B cell (primary cell): Measurements from ENCODE around the gene CNST. TPM values are rescaled to one million over a fixed set of nuclear protein-coding genes. Genes with fewer than 3 reads are reported as not detected.

Experiments
- ATAC-seq: fragments of 200-7000 bp; cut with Tn5 transposase; one replicate; pipeline ENCODE4 v1.10.0; 2021; ENCODE audit warnings: low read depth, mild to moderate bottlenecking, moderate number of reproducible peaks, moderate library complexity
- CTCF ChIA-PET: fragments of 350-600 bp; sonication (Branson Sonifier 250); formaldehyde crosslinking; loops from one replicate; lab custom pipeline; 2021; ENCODE audit warnings: antibody characterized with exemption, inconsistent platforms; lab: Charles Lee
- POLR2A ChIA-PET: fragments of 350-600 bp; sonication (Branson Sonifier 250); formaldehyde crosslinking; loops from one replicate; lab custom pipeline; 2021; ENCODE audit warnings: antibody characterized with exemption; lab: Charles Lee
- DNase-seq: peaks from one replicate; pipeline ENCODE4 v3.0.0; 2013
- H2AFZ ChIP-seq: 2 replicates; pipeline ENCODE4 v1.6.1; 2012; ENCODE audit warnings: mild to moderate bottlenecking, low read depth, low read length; ENCODE audit not compliant: insufficient read depth, poor library complexity, severe bottlenecking
- H3K27ac ChIP-seq, 2 donors: 1 replicate in 1 of 2; 2 replicates in 1 of 2; pipeline ENCODE4 v1.5.1; 2012 to 2013; ENCODE audit warnings: low read length in 2 of 2, mild to moderate bottlenecking in 2 of 2, moderate library complexity in 1 of 2
- H3K27me3 ChIP-seq, 4 experiments: fragments of 200-600 bp in 1 of 4; sonication (generic) in 1 of 4; replicated peaks in 1 of 4; 1 replicate in 2 of 4; 2 replicates in 2 of 4; pipeline versions ENCODE4 v1.6.1 to v1.7.0; 2013 to 2016; ENCODE audit warnings: low read length in 3 of 4, mild to moderate bottlenecking in 2 of 4, mixed read lengths in 1 of 4, moderate library complexity in 1 of 4; ENCODE audit not compliant: insufficient read depth in 4 of 4, control insufficient read depth in 3 of 4; ENCODE audit errors: control extremely low read depth in 1 of 4
- H3K36me3 ChIP-seq, 2 experiments: replicated peaks in 1 of 2; 1 replicate in 1 of 2; 2 replicates in 1 of 2; pipeline versions ENCODE4 v1.6.1 to v1.7.1; 2013; ENCODE audit warnings: low read length in 1 of 2; ENCODE audit not compliant: insufficient read depth in 2 of 2, control insufficient read depth in 1 of 2; ENCODE audit errors: control extremely low read depth in 1 of 2, extremely low read depth in 1 of 2
- H3K4me1 ChIP-seq, 2 donors: fragments of 200-600 bp in 1 of 2; sonication (generic) in 1 of 2; 1 replicate in 1 of 2; 2 replicates in 1 of 2; pipeline versions ENCODE4 v1.5.1 to v1.6.1; 2013 to 2017; ENCODE audit warnings: low read length in 2 of 2; ENCODE audit not compliant: control insufficient read depth in 2 of 2, insufficient read depth in 2 of 2
- H3K4me2 ChIP-seq: replicated peaks from 2 replicates; pipeline ENCODE3; 2012; ENCODE audit warnings: mild to moderate bottlenecking, low read depth, low read length; ENCODE audit not compliant: poor library complexity, severe bottlenecking
- H3K4me3 ChIP-seq, 5 experiments: fragments of 200-600 bp in 1 of 5; sonication (generic) in 1 of 5; 1 replicate in 3 of 5; 2 replicates in 2 of 5; pipeline versions ENCODE4 v1.5.1 to v1.7.0; 2011 to 2016; ENCODE audit warnings: low read length in 4 of 5, mild to moderate bottlenecking in 4 of 5, low read depth in 2 of 5, control low read depth in 1 of 5, moderate library complexity in 1 of 5; ENCODE audit not compliant: insufficient read depth in 1 of 5; ENCODE audit errors: control extremely low read depth in 1 of 5, extremely low read depth in 1 of 5
- H3K79me2 ChIP-seq: fragments of 200-600 bp; sonication (generic); one replicate; pipeline ENCODE4 v1.6.0; 2016; ENCODE audit warnings: low read length; ENCODE audit not compliant: control insufficient read depth, insufficient read depth
- H3K9ac ChIP-seq: fragments of 200-600 bp; sonication (generic); 2 replicates; pipeline ENCODE4 v1.6.1; 2017; ENCODE audit warnings: mild to moderate bottlenecking, low read length, moderate library complexity
- H3K9me3 ChIP-seq, 3 donors: one replicate each; pipeline versions ENCODE4 v1.6.1 to v1.7.1; 2013; ENCODE audit warnings: low read length in 2 of 3; ENCODE audit not compliant: control insufficient read depth in 2 of 3, insufficient read depth in 1 of 3; ENCODE audit errors: control extremely low read depth in 1 of 3
- H4K20me1 ChIP-seq: 2 replicates; pipeline ENCODE4 v1.6.0; 2012; ENCODE audit warnings: mild to moderate bottlenecking, low read length; ENCODE audit not compliant: insufficient read depth, control insufficient read depth, poor library complexity, severe bottlenecking
- H3K27ac Mint-ChIP-seq: one replicate; pipeline ENCODE4 v1.8.0; 2021; ENCODE audit warnings: mixed read lengths
- H3K27me3 Mint-ChIP-seq: one replicate; pipeline ENCODE4 v1.8.0; 2021; ENCODE audit warnings: mixed read lengths
- H3K4me1 Mint-ChIP-seq: one replicate; pipeline ENCODE4 v1.8.0; 2021; ENCODE audit warnings: mixed read lengths
- H3K4me3 Mint-ChIP-seq: one replicate; pipeline ENCODE4 v1.8.0; 2021; ENCODE audit warnings: mixed read lengths
- H3K9me3 Mint-ChIP-seq: one replicate; pipeline ENCODE4 v1.8.0; 2022; ENCODE audit warnings: mixed read lengths; ENCODE audit not compliant: insufficient read depth
- CTCF ChIP-seq: fragments of 200-600 bp; IDR thresholded peaks from one replicate; pipeline ENCODE4 v1.8.0; 2022; ENCODE audit warnings: antibody characterized with exemption, mild to moderate bottlenecking
- EZH2 ChIP-seq: IDR thresholded peaks from 2 replicates; pipeline ENCODE4 v1.6.1; 2012; ENCODE audit warnings: borderline replicate concordance, low read depth, mild to moderate bottlenecking, moderate library complexity, low read length; ENCODE audit not compliant: insufficient read depth, poor library complexity, severe bottlenecking
- WGBS: methylation state at CpG from one replicate; pipeline ENCODE4 v1.1.5; 2013; ENCODE audit warnings: missing lambda C conversion rate; ENCODE audit not compliant: insufficient coverage; 5-methylcytosine and 5-hydroxymethylcytosine counted together
- intact Hi-C: fragments of 100-400 bp; cut with micrococcal nuclease; formaldehyde crosslinking; loops from one replicate; pipeline ENCODE4 v1.10.0; 2022
- polyA plus RNA-seq: library from polyadenylated mRNA; depleted of rRNA; stranded (reverse); fragments of >200 nt; gene quantifications from 2 replicates; pipeline ENCODE4 v1.2.3, GENCODE V29; 2012
- total RNA-seq, 2 donors: library from RNA; stranded (reverse); fragments of 120-200 nt in 1 of 2; gene quantifications; 1 replicate in 1 of 2; 2 replicates in 1 of 2; pipeline versions ENCODE4 v1.2.3 to v1.2.4, GENCODE V29; 2013 to 2022

Gene CNST
- total and polyA plus RNA-seq, 2 donors (not counting 1 experiment from before 2014, with no cell fraction given): 26.9 to 54.0 TPM

GRCh38 chr1:246583448-246584185 is 17.4 kb downstream of the CNST start:
- Mint-ChIP-seq H3K9me3 (no peaks in the 10 kb centered on the region), H3K4me1 (peaks cover 42% of the 10 kb centered on the region), H3K27ac (no peak overlapping the region), H3K4me3 (no peak overlapping the region), H3K27me3 (no peaks in the 10 kb centered on the region)
- Histone ChIP-seq H3K4me1 (peaks cover 15 to 23% of the 10 kb centered on the region in 2 donors), H2AFZ (no peak overlapping the region), H3K4me3 (no peak overlapping the region), H3K27me3 (no peaks in the 10 kb centered on the region), H4K20me1 (peaks cover 49% of the 10 kb centered on the region), H3K79me2 (peaks cover 86% of the 10 kb centered on the region), H3K9ac (no peak overlapping the region), H3K4me2 (no peak overlapping the region), H3K36me3 (peaks cover 0 to 12% of the 10 kb centered on the region in 2 experiments), H3K9me3 (no peaks in the 10 kb centered on the region), H3K27ac (no peak overlapping the region)
- DNase-seq (no peak), ATAC-seq (no peak)
- TF ChIP-seq EZH2 (no peak), CTCF (no peak)
- intact Hi-C loops: no loop called here
- ChIA-PET CTCF (interaction anchor here (0.7 to 1.5 kb wide), 2 partner anchors 12 to 61 kb away, joined by 3 read pairs; no protein-coding TSS in a partner anchor), POLR2A (no interaction called here)
- WGBS: no CpG with 5 or more reads among the region's 6 CpGs

DNA sequence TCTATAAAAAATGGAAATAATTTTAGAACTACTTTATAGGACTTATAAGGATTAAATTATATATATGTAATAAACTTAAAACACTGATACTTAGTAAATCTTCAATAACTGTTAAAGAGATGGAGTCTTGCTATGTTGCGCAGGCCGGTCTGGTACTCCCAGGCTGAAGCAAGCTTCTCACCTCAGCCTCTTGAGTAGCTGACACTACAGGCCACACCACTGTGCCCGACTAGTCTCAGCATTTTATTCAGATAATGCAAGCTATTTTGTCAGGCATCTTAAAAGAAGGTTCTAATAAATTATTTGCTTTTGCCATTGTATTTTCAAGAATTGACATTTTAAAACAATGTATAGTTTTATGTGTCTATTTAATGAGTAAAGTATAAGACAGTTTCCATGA is 20.8 kb downstream of the CNST start:
- H3K9me3 Mint-ChIP-seq: peaks cover 3% of the 10 kb centered on the region
- Histone ChIP-seq H3K27ac (no peak overlapping the region), H3K4me3 (no peak overlapping the region), H4K20me1 (peaks cover 53% of the 10 kb centered on the region), H3K9ac (no peak overlapping the region), H3K9me3 (peaks cover 0 to 5% (median 3%) of the 10 kb centered on the region in 3 donors), H3K4me1 (no peaks in the 10 kb centered on the region), H3K27me3 (no peaks in the 10 kb centered on the region), H3K79me2 (peaks cover 77% of the 10 kb centered on the region), H3K36me3 (peaks cover 1 to 18% of the 10 kb centered on the region in 2 experiments), H2AFZ (no peak overlapping the region), H3K4me2 (no peak overlapping the region)
- 100% methylated on average over 1 of the region's 3 CpGs for WGBS
- ChIA-PET CTCF (no interaction called here), POLR2A (no interaction called here)
- H3K4me1 Mint-ChIP-seq: peaks cover 35% of the 10 kb centered on the region
- TF ChIP-seq CTCF (no peak), EZH2 (no peak)
- no peak overlapping the region for H3K4me3 Mint-ChIP-seq
- intact Hi-C loops: no loop called here
- no peak overlapping the region for H3K27ac Mint-ChIP-seq
- ATAC-seq (no peak), DNase-seq (no peak)
- H3K27me3 Mint-ChIP-seq: no peaks in the 10 kb centered on the region
